K562 (cell line): ENCODE measurements around the gene NECAB3. TPM values are rescaled to one million over a fixed set of nuclear protein-coding genes. Genes with fewer than 3 reads are reported as not detected.
A peak's percentile ranks its signal among the peaks of the same experiment; 100 is the strongest.

ENCODE experiments used
- ATAC-seq: fragments of 200-7000 bp; cut with Tn5 transposase; 3 replicates; pipeline ENCODE4 v1.9.1; 2020; ENCODE audit warnings: moderate library complexity
- BruUV-seq: library from RNA; stranded (reverse); fragments of 400-500 nt; replicated peaks from 2 replicates; lab custom pipeline; 2021; lab: Mats Ljungman, UMichigan
- CTCF ChIA-PET: fragments of 300-600 bp; formaldehyde crosslinking; extraction: SDS; loops from one replicate; lab custom pipeline; 2021; ENCODE audit warnings: low intra/inter-chr PET ratio; lab: Yijun Ruan, JAX
- POLR2A ChIA-PET: fragments of 300-600, 350-650 bp; sonication (Branson Sonifier 250); formaldehyde crosslinking; extraction: SDS; loops from one replicate; lab custom pipeline; 2021; ENCODE audit warnings: antibody characterized with exemption, inconsistent platforms; lab: Yijun Ruan, JAX
- DNase-seq, 4 experiments: peaks; one replicate each; pipeline versions ENCODE4 v3.0.0 to v3.0.0-alpha.2; 2011 to 2018; ENCODE audit warnings: low spot score in 3 of 4, mixed read lengths in 3 of 4; ENCODE audit errors: extremely low read depth in 1 of 4
- FAIRE-seq: peaks from 2 replicates; lab custom pipeline; 2011; peaks lifted over from hg19 to GRCh38; lab: Jason Lieb, UNC
- H2AFZ ChIP-seq: 2 replicates; pipeline ENCODE4 v1.6.0; 2011; ENCODE audit warnings: low read depth, low read length, control low read depth, inconsistent platforms
- H3K27ac ChIP-seq: fragments of 200-600 bp; 3 replicates; pipeline ENCODE4 v1.8.0; 2011; ENCODE audit warnings: low read depth, mild to moderate bottlenecking, control low read depth, inconsistent platforms, low read length, moderate library complexity, mixed read lengths; ENCODE audit errors: extremely low read depth
- H3K27me3 ChIP-seq, 2 experiments: fragments of 300-600 bp in 1 of 2; 2 replicates in 1 of 2; 3 replicates in 1 of 2; pipeline versions ENCODE4 v1.6.0 to v1.8.0; 2011; ENCODE audit warnings: inconsistent platforms in 2 of 2, low read length in 2 of 2, mild to moderate bottlenecking in 1 of 2, mixed read lengths in 1 of 2, moderate library complexity in 1 of 2; ENCODE audit not compliant: control insufficient read depth in 2 of 2, insufficient read depth in 2 of 2
- H3K36me3 ChIP-seq: fragments of 300-600 bp; 3 replicates; pipeline ENCODE4 v1.8.0; 2011; ENCODE audit warnings: mild to moderate bottlenecking, low read length, inconsistent platforms; ENCODE audit not compliant: control insufficient read depth, insufficient read depth
- H3K4me1 ChIP-seq, 2 experiments: fragments of 200-600 bp in 1 of 2; replicated peaks in 1 of 2; 2 replicates in 1 of 2; 3 replicates in 1 of 2; pipeline versions ENCODE4 v1.5.1 to v1.8.0; 2011; ENCODE audit warnings: inconsistent platforms in 2 of 2, low read length in 2 of 2, mild to moderate bottlenecking in 1 of 2, mixed read lengths in 1 of 2, moderate library complexity in 1 of 2; ENCODE audit not compliant: control insufficient read depth in 2 of 2, insufficient read depth in 2 of 2
- H3K4me2 ChIP-seq: 2 replicates; pipeline ENCODE4 v1.6.1; 2011; ENCODE audit warnings: low read length, control low read depth, inconsistent platforms, mixed read lengths; ENCODE audit not compliant: insufficient read depth
- H3K4me3 ChIP-seq: fragments of 200-600 bp; sonication (generic), shearing (Covaris generic); 2 replicates; pipeline ENCODE4 v1.5.1; 2016; ENCODE audit warnings: control low read depth, inconsistent platforms
- H3K79me2 ChIP-seq: fragments of 200-600 bp; 3 replicates; pipeline ENCODE4 v1.8.0; 2011; ENCODE audit warnings: low read length, inconsistent platforms; ENCODE audit not compliant: control insufficient read depth, insufficient read depth
- H3K9ac ChIP-seq, 2 experiments: 2 replicates each; pipeline versions ENCODE4 v1.6.0 to v1.6.1; 2011; ENCODE audit warnings: low read depth in 2 of 2, low read length in 2 of 2, control low read depth in 1 of 2, inconsistent platforms in 1 of 2, mild to moderate bottlenecking in 1 of 2, mixed read lengths in 1 of 2; ENCODE audit not compliant: insufficient read depth in 1 of 2
- H3K9me1 ChIP-seq: one replicate; pipeline ENCODE4 v1.6.0; 2011; ENCODE audit warnings: inconsistent platforms, mild to moderate bottlenecking, low read length, moderate library complexity; ENCODE audit not compliant: control insufficient read depth, insufficient read depth
- H3K9me3 ChIP-seq: replicated peaks from 2 replicates; pipeline ENCODE4 v1.5.1; 2011; ENCODE audit warnings: low read depth, low read length, inconsistent platforms; ENCODE audit not compliant: control insufficient read depth, insufficient read depth
- H4K20me1 ChIP-seq: replicated peaks from 2 replicates; pipeline ENCODE4 v1.6.1; 2011; ENCODE audit warnings: low read length, inconsistent platforms, mixed read lengths; ENCODE audit not compliant: control insufficient read depth, insufficient read depth
- ATF2 ChIP-seq: sonication (generic); formaldehyde crosslinking; IDR thresholded peaks from 2 replicates; pipeline ENCODE4 v1.8.1; 2022; ENCODE audit warnings: missing genetic modification reagents
- POLR2G ChIP-seq: fragments of 200-400 bp; formaldehyde crosslinking; IDR thresholded peaks from 2 replicates; pipeline ENCODE4 v1.6.1; 2017; ENCODE audit warnings: low read depth, mild to moderate bottlenecking, antibody characterized with exemption, low read length, moderate library complexity
- RBFOX2 ChIP-seq: fragments of 200-400 bp; formaldehyde crosslinking; IDR thresholded peaks from 2 replicates; pipeline ENCODE4 v1.6.1; 2017; ENCODE audit warnings: low read depth, mild to moderate bottlenecking, low read length, moderate library complexity
- WGBS: fragments of 100-300 bp; shearing (Covaris generic); methylation state at CpG from one replicate; pipeline ENCODE4 v1.1.6; 2016; ENCODE audit warnings: low coverage, mixed read lengths; ENCODE audit not compliant: insufficient coverage; ENCODE audit errors: missing lambda C conversion rate; 5-methylcytosine and 5-hydroxymethylcytosine counted together
- in situ Hi-C: fragments of 300-500 bp; cut with MboI; formaldehyde crosslinking; loops from 4 replicates; pipeline ENCODE4 v1.15.0; 2018; ENCODE audit warnings: inconsistent platforms, mixed read lengths
- intact Hi-C: fragments of 100-400 bp; cut with micrococcal nuclease; formaldehyde crosslinking; loops from 2 replicates; pipeline ENCODE4 v1.14.2; 2022
- polyA plus RNA-seq, 8 experiments: library from polyadenylated mRNA; depleted of rRNA in 4 of 8; stranded (reverse) in 5 of 8; unstranded in 3 of 8; fragments of >200 nt; fragmentation: Nextera tagmentation in 2 of 8; fragmentation: Illumina TruSeq in 1 of 8; extraction: Ambion mirVana in 2 of 8; extraction: Trizol in 1 of 8; gene quantifications; 2 replicates each; pipeline versions ENCODE4 v1.2.1 to v1.2.3, GENCODE V29; 2011 to 2014; ENCODE audit warnings: inconsistent platforms in 1 of 8, missing spikeins in 1 of 8
- total RNA-seq, 7 experiments: library from RNA; depleted of rRNA in 6 of 7; stranded (reverse); fragments of >200 nt in 6 of 7; fragmentation: Illumina TruSeq in 2 of 7; extraction: Trizol in 2 of 7; gene quantifications; 2 replicates each; pipeline versions ENCODE4 v1.2.1 to v1.2.3, GENCODE V29; 2011 to 2021; ENCODE audit warnings: low replicate concordance in 1 of 7

Gene NECAB3
- total and polyA plus RNA-seq, 9 of the 15 experiments (the other 6 are each of a cell fraction or from before 2014, with no cell fraction given): 0.94 to 63.3 (median 31.5) TPM

GRCh38 chr20:33660035-33660684 lies 14.1 kb downstream of the NECAB3 start:
- no peak overlapping the region for H3K4me2 ChIP-seq
- no peak for ATAC-seq
- intact Hi-C loops: no loop called here
- H3K79me2 ChIP-seq: peaks cover 18% of the 10 kb centered on the region
- H4K20me1 ChIP-seq: peaks cover 11% of the 10 kb centered on the region; the same call in 1 of the 2 replicates
- ChIA-PET CTCF (no interaction called here), POLR2A (interaction anchor here (1.3 kb wide), 1 partner anchor 13 kb away, joined by 6 read pairs; no protein-coding TSS in a partner anchor)
- no peak overlapping the region for H2AFZ ChIP-seq
- H3K4me3 ChIP-seq: no peak overlapping the region
- BruUV-seq: no TSS peak
- no peaks in the 10 kb centered on the region for H3K9me1 ChIP-seq
- H3K27ac ChIP-seq: no peak overlapping the region
- H3K36me3 ChIP-seq: peaks cover 55% of the 10 kb centered on the region; the same call in 2 of the 3 replicates
- DNase-seq: no peak
- no peaks in the 10 kb centered on the region for H3K9me3 ChIP-seq
- H3K27me3 ChIP-seq: no peaks in the 10 kb centered on the region
- in situ Hi-C loops: no loop called here
- FAIRE-seq: no peak
- WGBS: 97% methylated on average over 16 of the region's 21 CpGs
- H3K9ac ChIP-seq: peak overlapping the region in 1 of 2 experiments; percentile 50; a peak in 2 of 4 replicates
- H3K4me1 ChIP-seq: peaks cover 16 to 54% of the 10 kb centered on the region in 2 experiments; a peak in 4 of 5 replicates
- TF ChIP-seq POLR2G (0 out of 2 replicates have a peak, but pooled peaks have one; percentile 44), ATF2 (CRISPR knock-in tag) (no peak), RBFOX2 (0 out of 2 replicates have a peak, but pooled peaks have one; percentile 52)
